Stimulated activated CD4-positive, alpha-beta T cell treated with anti-CD3 and anti-CD28 coated beads, Interleukin-1b, Interleukin-23, amount 100 ng/mL, for 24 hours (primary cell): ENCODE results near the gene TMEFF2.

Experiments
- DNase-seq, 4 experiments: peaks; one replicate each; pipeline ENCODE4 v3.0.0-alpha.2; 2020; ENCODE audit warnings: low read depth in 4 of 4, low spot score in 1 of 4

Gene TMEFF2

GRCh38 chr2:192017844-192018243 is 176.9 kb downstream of the TMEFF2 start:
- DNase-seq: no peak

GRCh38 chr2:192016265-192016664 is 178.5 kb downstream of the TMEFF2 start:
- DNase-seq: no peak

GRCh38 chr2:192013211-192013610 is 181.5 kb downstream of the TMEFF2 start:
- DNase-seq: no peak

- no peak for DNase-seq
Observed at GRCh38 chr2:192011196-192011595, 183.5 kb downstream of the TMEFF2 start.

GRCh38 chr2:192010073-192010472 is 184.7 kb downstream of the TMEFF2 start:
- DNase-seq: no peak

- DNase-seq: no peak
Observed at GRCh38 chr2:192007581-192008228, 187.0 kb downstream of the TMEFF2 start.

GRCh38 chr2:192005211-192005610 is 189.5 kb downstream of the TMEFF2 start:
- DNase-seq: no peak

- no peak for DNase-seq
Observed at GRCh38 chr2:192004188-192004963, 190.4 kb downstream of the TMEFF2 start.

- no peak for DNase-seq
Observed at GRCh38 chr2:192002418-192002817, 192.3 kb downstream of the TMEFF2 start.

GRCh38 chr2:192000196-192000980 is 194.3 kb downstream of the TMEFF2 start:
- DNase-seq: no peak

GRCh38 chr2:191999101-191999841 is 195.5 kb downstream of the TMEFF2 start:
- DNase-seq: no peak

- no peak for DNase-seq
Observed at GRCh38 chr2:191995285-191995684, 199.4 kb downstream of the TMEFF2 start.

- DNase-seq: no peak
Observed at GRCh38 chr2:191994749-191995148, 200.0 kb downstream of the TMEFF2 start.

GRCh38 chr2:191991442-191991841 is 203.3 kb downstream of the TMEFF2 start:
- DNase-seq: no peak

GRCh38 chr2:191985740-191986139 is 209.0 kb downstream of the TMEFF2 start:
- DNase-seq: no peak

- no peak for DNase-seq
Observed at GRCh38 chr2:191983591-191983990, 211.1 kb downstream of the TMEFF2 start.

GRCh38 chr2:191983186-191983585 is 211.5 kb downstream of the TMEFF2 start:
- DNase-seq: no peak

- no peak for DNase-seq
Observed at GRCh38 chr2:191981706-191982105, 213.0 kb downstream of the TMEFF2 start.

GRCh38 chr2:191980483-191980882 is 214.2 kb downstream of the TMEFF2 start:
- no peak for DNase-seq

- no peak for DNase-seq
Observed at GRCh38 chr2:191979221-191979730, 215.5 kb downstream of the TMEFF2 start.

GRCh38 chr2:191977754-191978153 is 217.0 kb downstream of the TMEFF2 start:
- DNase-seq: no peak
